Measurements from ENCODE around the gene LRRC14B. TPM values are rescaled to one million over a fixed set of nuclear protein-coding genes. Genes with fewer than 3 reads are reported as not detected.
A peak's percentile ranks its signal among the peaks of the same experiment; 100 is the strongest.

The LRRC14B gene
- total RNA-seq, 4 donors from 2014 or later: not detected

- Histone ChIP-seq H3K4me1 (no peaks in the 10 kb centered on the region), H3K36me3 (peaks cover 0 to 27% (median 0%) of the 10 kb centered on the region in 3 donors), H3K27ac (no peak overlapping the region), H3K4me3 (no peak overlapping the region), H3K9me3 (no peaks in the 10 kb centered on the region), H3K27me3 (no peaks in the 10 kb centered on the region)
- no peak for TF ChIP-seq CTCF (IDR thresholded peaks at IDR 0.05)
- no peak for TF ChIP-seq POLR2A (IDR thresholded peaks at IDR 0.05)
- DNase-seq: no peak
These were observed 13.2 kb downstream of the LRRC14B start for GRCh38 chr5:204462-204861.

- DNase-seq: peak in 1 of 3 donors; percentile 36
- Histone ChIP-seq H3K9me3 (no peaks in the 10 kb centered on the region), H3K27ac (no peak overlapping the region), H3K36me3 (peaks cover 0 to 27% (median 0%) of the 10 kb centered on the region in 3 donors), H3K4me1 (no peaks in the 10 kb centered on the region), H3K4me3 (no peak overlapping the region), H3K27me3 (no peaks in the 10 kb centered on the region)
- TF ChIP-seq CTCF (IDR thresholded peaks at IDR 0.05): no peak
- TF ChIP-seq POLR2A (IDR thresholded peaks at IDR 0.05): no peak
These were observed 13.8 kb downstream of the LRRC14B start for GRCh38 chr5:204966-205670.

- no peaks in the 10 kb centered on the region for H3K27me3 ChIP-seq
- TF ChIP-seq POLR2A (IDR thresholded peaks at IDR 0.05) (no peak), CTCF (IDR thresholded peaks at IDR 0.05) (no peak)
- no peaks in the 10 kb centered on the region for H3K9me3 ChIP-seq
- no peaks in the 10 kb centered on the region for H3K4me1 ChIP-seq
- no peak overlapping the region for H3K27ac ChIP-seq
- peaks cover 0 to 27% (median 0%) of the 10 kb centered on the region in 3 donors for H3K36me3 ChIP-seq
- DNase-seq: no peak
- H3K4me3 ChIP-seq: no peak overlapping the region
These were observed 15.1 kb downstream of the LRRC14B start for GRCh38 chr5:206406-206805.

GRCh38 chr5:206927-207536, 15.7 kb downstream of the LRRC14B start:
- Histone ChIP-seq H3K9me3 (no peaks in the 10 kb centered on the region), H3K27ac (no peak overlapping the region), H3K27me3 (no peaks in the 10 kb centered on the region), H3K4me1 (no peaks in the 10 kb centered on the region), H3K36me3 (peaks cover 0 to 27% (median 0%) of the 10 kb centered on the region in 3 donors), H3K4me3 (no peak overlapping the region)
- no peak for TF ChIP-seq POLR2A (IDR thresholded peaks at IDR 0.05)
- TF ChIP-seq CTCF (IDR thresholded peaks at IDR 0.05): no peak
- DNase-seq: no peak

- Histone ChIP-seq H3K36me3 (peaks cover 0 to 27% (median 0%) of the 10 kb centered on the region in 3 donors), H3K27me3 (no peaks in the 10 kb centered on the region), H3K27ac (no peak overlapping the region), H3K4me1 (no peaks in the 10 kb centered on the region), H3K4me3 (no peak overlapping the region), H3K9me3 (no peaks in the 10 kb centered on the region)
- no peak for TF ChIP-seq POLR2A (IDR thresholded peaks at IDR 0.05)
- DNase-seq: no peak
These were observed 16.3 kb downstream of the LRRC14B start for GRCh38 chr5:207599-207998.

- no peak for DNase-seq
- Histone ChIP-seq H3K27me3 (no peaks in the 10 kb centered on the region), H3K4me1 (no peaks in the 10 kb centered on the region), H3K27ac (no peak overlapping the region), H3K9me3 (no peaks in the 10 kb centered on the region), H3K36me3 (peaks cover 0 to 20% (median 0%) of the 10 kb centered on the region in 3 donors), H3K4me3 (no peak overlapping the region)
- TF ChIP-seq CTCF (IDR thresholded peaks at IDR 0.05): no peak
- TF ChIP-seq POLR2A (IDR thresholded peaks at IDR 0.05): no peak
These were observed 17.3 kb downstream of the LRRC14B start for GRCh38 chr5:208449-209114.

All from Peyer's patch (tissue), 4 donors.